Dendritic cell treated with granulocyte-macrophage colony-stimulating factor and Interleukin-4, amounts not matched to agents 40 ng/mL and 50 ng/mL, for 4 days (primary cell): ENCODE results near the gene CCDC184.

ENCODE experiments used
- H3K27ac Mint-ChIP-seq: one replicate; pipeline ENCODE4 v1.8.0; 2022; ENCODE audit warnings: mild to moderate bottlenecking, mixed read lengths
- H3K27me3 Mint-ChIP-seq: one replicate; pipeline ENCODE4 v1.8.0; 2022; ENCODE audit warnings: mild to moderate bottlenecking, mixed read lengths
- H3K36me3 Mint-ChIP-seq: one replicate; pipeline ENCODE4 v1.8.0; 2022; ENCODE audit warnings: low read depth, mixed read lengths
- H3K4me1 Mint-ChIP-seq: one replicate; pipeline ENCODE4 v1.8.0; 2022; ENCODE audit warnings: low read depth, mixed read lengths
- H3K4me3 Mint-ChIP-seq: one replicate; pipeline ENCODE4 v1.8.0; 2022; ENCODE audit warnings: mild to moderate bottlenecking, moderate library complexity, mixed read lengths
- H3K9me3 Mint-ChIP-seq: one replicate; pipeline ENCODE4 v1.8.0; 2022; ENCODE audit warnings: mixed read lengths
- intact Hi-C: fragments of 100-400 bp; cut with micrococcal nuclease; formaldehyde crosslinking; loops from one replicate; pipeline ENCODE4 v1.15.0; 2022

The CCDC184 gene

GRCh38 chr12:48185181-48185919 lies 1.9 kb downstream of the CCDC184 start:
- Mint-ChIP-seq H3K27ac (no peak overlapping the region), H3K4me1 (peaks cover 18% of the 10 kb centered on the region), H3K9me3 (no peaks in the 10 kb centered on the region), H3K4me3 (no peak overlapping the region), H3K27me3 (peaks cover 67% of the 10 kb centered on the region), H3K36me3 (no peaks in the 10 kb centered on the region)
- intact Hi-C loops, result loop anchor here (5.0 kb wide), 1 partner anchor 267 kb away; no protein-coding TSS in a partner anchor

GRCh38 chr12:48187916-48188695 lies 4.7 kb downstream of the CCDC184 start:
- Mint-ChIP-seq H3K36me3 (no peaks in the 10 kb centered on the region), H3K9me3 (no peaks in the 10 kb centered on the region), H3K4me1 (peaks cover 13% of the 10 kb centered on the region), H3K27ac (no peak overlapping the region), H3K4me3 (no peak overlapping the region), H3K27me3 (peaks cover 48% of the 10 kb centered on the region)
- intact Hi-C loops, result loop anchor here (5.0 kb wide), 1 partner anchor 264 kb away; no protein-coding TSS in a partner anchor

GRCh38 chr12:48189331-48190125 lies 6.1 kb downstream of the CCDC184 start:
- Mint-ChIP-seq H3K4me1 (peaks cover 3% of the 10 kb centered on the region), H3K4me3 (no peak overlapping the region), H3K27me3 (peaks cover 40% of the 10 kb centered on the region), H3K36me3 (no peaks in the 10 kb centered on the region), H3K9me3 (no peaks in the 10 kb centered on the region), H3K27ac (no peak overlapping the region)
- intact Hi-C loops, result loop anchor here (5.0 kb wide), 1 partner anchor 263 kb away; no protein-coding TSS in a partner anchor

- H3K9me3 Mint-ChIP-seq, result no peaks in the 10 kb centered on the region
- peaks cover 28% of the 10 kb centered on the region for H3K27me3 Mint-ChIP-seq
- H3K4me3 Mint-ChIP-seq, result no peak overlapping the region
- no peak overlapping the region for H3K27ac Mint-ChIP-seq
- no peaks in the 10 kb centered on the region for H3K36me3 Mint-ChIP-seq
- no peaks in the 10 kb centered on the region for H3K4me1 Mint-ChIP-seq
- intact Hi-C loops, result no loop called here
Observed at GRCh38 chr12:48191096-48191495, 7.7 kb downstream of the CCDC184 start.

DNA sequence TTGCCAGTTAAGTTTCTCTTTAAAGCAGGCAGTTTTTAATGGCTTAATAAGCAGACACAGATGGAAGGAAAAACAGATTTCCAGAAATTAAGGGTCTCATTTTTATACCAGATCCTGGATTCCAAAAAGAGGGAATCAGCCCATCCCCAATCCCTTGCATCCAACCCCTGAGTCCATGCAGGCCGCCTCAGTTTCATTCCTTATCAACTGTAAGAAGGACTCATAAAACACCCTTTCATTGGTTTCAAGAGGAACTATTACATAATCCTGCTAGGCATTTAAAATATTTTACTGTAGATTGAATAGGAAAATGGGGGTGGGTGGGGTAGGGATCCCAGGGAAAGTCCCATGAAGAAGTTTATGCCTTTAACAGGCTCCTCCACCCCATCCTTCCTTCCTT lies 9.4 kb downstream of the CCDC184 start:
- intact Hi-C loops, result no loop called here
- H3K27ac Mint-ChIP-seq, result no peak overlapping the region
- peaks cover 21% of the 10 kb centered on the region for H3K27me3 Mint-ChIP-seq
- peaks cover 5% of the 10 kb centered on the region for H3K36me3 Mint-ChIP-seq
- H3K4me1 Mint-ChIP-seq, result peaks cover 6% of the 10 kb centered on the region
- no peaks in the 10 kb centered on the region for H3K9me3 Mint-ChIP-seq
- no peak overlapping the region for H3K4me3 Mint-ChIP-seq

- no peak overlapping the region for H3K4me3 Mint-ChIP-seq
- H3K9me3 Mint-ChIP-seq, result no peaks in the 10 kb centered on the region
- H3K4me1 Mint-ChIP-seq, result peaks cover 6% of the 10 kb centered on the region
- no peak overlapping the region for H3K27ac Mint-ChIP-seq
- peaks cover 11% of the 10 kb centered on the region for H3K36me3 Mint-ChIP-seq
- intact Hi-C loops, result no loop called here
- H3K27me3 Mint-ChIP-seq, result peaks cover 15% of the 10 kb centered on the region
Observed at GRCh38 chr12:48193623-48194022, 10.2 kb downstream of the CCDC184 start.

DNA sequence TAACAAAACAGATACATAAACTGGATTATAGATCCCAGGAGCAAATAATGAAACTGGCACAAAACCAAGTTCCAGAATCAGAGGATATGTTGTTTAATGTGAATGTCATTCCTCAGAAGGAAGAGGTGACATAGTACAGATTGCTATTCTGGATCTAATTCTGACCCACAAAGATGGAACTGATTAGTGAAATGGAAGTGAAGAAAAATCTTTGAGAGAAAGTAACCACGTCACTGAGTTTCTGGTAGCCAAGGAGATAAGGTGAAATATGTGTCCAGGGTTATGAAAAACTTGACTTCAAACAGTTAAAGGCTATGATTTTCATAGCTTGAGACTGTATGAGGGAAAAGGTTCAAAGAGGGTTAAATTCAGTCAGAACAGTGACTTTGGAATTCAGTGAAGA lies 11.4 kb downstream of the CCDC184 start:
- Mint-ChIP-seq H3K9me3 (no peaks in the 10 kb centered on the region), H3K27ac (no peak overlapping the region), H3K4me1 (peaks cover 14% of the 10 kb centered on the region), H3K4me3 (no peak overlapping the region), H3K36me3 (peaks cover 11% of the 10 kb centered on the region), H3K27me3 (peaks cover 15% of the 10 kb centered on the region)
- intact Hi-C loops, result loop anchor here (5.0 kb wide), 1 partner anchor 143 kb away; no protein-coding TSS in a partner anchor

GRCh38 chr12:48197549-48197970 lies 14.1 kb downstream of the CCDC184 start:
- H3K27me3 Mint-ChIP-seq, result peaks cover 8% of the 10 kb centered on the region
- H3K9me3 Mint-ChIP-seq, result peaks cover 1% of the 10 kb centered on the region
- peak overlapping the region; percentile 99 for H3K27ac Mint-ChIP-seq
- intact Hi-C loops, result loop anchor here (5.0 kb wide), 1 partner anchor 140 kb away; no protein-coding TSS in a partner anchor
- peaks cover 38% of the 10 kb centered on the region for H3K4me1 Mint-ChIP-seq
- H3K4me3 Mint-ChIP-seq, result peak overlapping the region; percentile 87
- peaks cover 31% of the 10 kb centered on the region for H3K36me3 Mint-ChIP-seq

- Mint-ChIP-seq H3K4me1 (peaks cover 38% of the 10 kb centered on the region), H3K36me3 (peaks cover 31% of the 10 kb centered on the region), H3K4me3 (peak overlapping the region; percentile 87), H3K27me3 (peaks cover 8% of the 10 kb centered on the region), H3K27ac (peak overlapping the region; percentile 99), H3K9me3 (peaks cover 7% of the 10 kb centered on the region)
- intact Hi-C loops, result loop anchor here (2.0 to 5.0 kb wide), 2 partner anchors 139 to 153 kb away; partner anchors contain the start of gene ZNF641
Observed at GRCh38 chr12:48197971-48198671, 14.7 kb downstream of the CCDC184 start.

DNA sequence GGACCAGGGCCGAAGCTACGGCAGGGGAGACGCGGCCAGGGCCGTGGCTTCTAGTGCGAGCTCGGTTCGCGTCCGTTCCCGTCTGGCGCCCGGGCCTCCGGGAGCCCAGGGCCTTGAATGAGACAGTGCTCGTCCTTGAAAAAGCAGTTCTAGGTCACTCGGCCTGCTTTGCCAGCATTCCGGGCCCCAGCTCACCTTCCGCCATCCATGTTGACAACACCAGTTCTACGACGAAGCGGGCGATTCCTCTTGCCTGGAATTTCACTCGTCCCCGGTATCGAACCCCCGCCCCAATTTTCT lies 15.2 kb downstream of the CCDC184 start:
- Mint-ChIP-seq H3K9me3 (peaks cover 12% of the 10 kb centered on the region), H3K36me3 (peaks cover 31% of the 10 kb centered on the region), H3K27me3 (peaks cover 8% of the 10 kb centered on the region), H3K4me1 (peaks cover 38% of the 10 kb centered on the region), H3K27ac (peak overlapping the region; percentile 99), H3K4me3 (peak overlapping the region; percentile 87)
- intact Hi-C loops, result loop anchor here (2.0 to 5.0 kb wide), 2 partner anchors 139 to 152 kb away; partner anchors contain the start of gene ZNF641

DNA sequence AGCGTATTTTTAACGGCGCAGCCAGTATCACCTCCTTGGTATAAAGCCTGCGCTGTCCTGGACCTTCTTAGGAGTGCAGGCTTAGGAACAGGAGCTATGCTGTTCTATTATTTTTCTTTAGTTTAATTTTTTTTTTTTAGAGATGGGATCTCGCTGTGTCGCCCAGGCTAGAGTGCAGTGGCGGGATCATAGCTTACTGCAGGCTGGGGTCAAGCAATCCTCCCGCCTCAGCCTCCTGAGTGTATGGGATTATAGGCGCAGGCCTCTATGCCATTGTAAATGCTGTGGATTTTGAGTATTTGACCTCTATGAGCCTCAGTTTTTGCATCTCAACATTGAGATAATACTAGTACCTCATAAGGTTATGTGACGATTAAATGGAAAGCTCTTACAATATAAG lies 15.5 kb downstream of the CCDC184 start:
- peak overlapping the region; percentile 99 for H3K27ac Mint-ChIP-seq
- H3K36me3 Mint-ChIP-seq, result peaks cover 31% of the 10 kb centered on the region
- peak overlapping the region; percentile 87 for H3K4me3 Mint-ChIP-seq
- peaks cover 8% of the 10 kb centered on the region for H3K27me3 Mint-ChIP-seq
- H3K9me3 Mint-ChIP-seq, result peaks cover 14% of the 10 kb centered on the region
- intact Hi-C loops, result loop anchor here (2.0 to 5.0 kb wide), 2 partner anchors 138 to 152 kb away; partner anchors contain the start of gene ZNF641
- peaks cover 38% of the 10 kb centered on the region for H3K4me1 Mint-ChIP-seq

DNA sequence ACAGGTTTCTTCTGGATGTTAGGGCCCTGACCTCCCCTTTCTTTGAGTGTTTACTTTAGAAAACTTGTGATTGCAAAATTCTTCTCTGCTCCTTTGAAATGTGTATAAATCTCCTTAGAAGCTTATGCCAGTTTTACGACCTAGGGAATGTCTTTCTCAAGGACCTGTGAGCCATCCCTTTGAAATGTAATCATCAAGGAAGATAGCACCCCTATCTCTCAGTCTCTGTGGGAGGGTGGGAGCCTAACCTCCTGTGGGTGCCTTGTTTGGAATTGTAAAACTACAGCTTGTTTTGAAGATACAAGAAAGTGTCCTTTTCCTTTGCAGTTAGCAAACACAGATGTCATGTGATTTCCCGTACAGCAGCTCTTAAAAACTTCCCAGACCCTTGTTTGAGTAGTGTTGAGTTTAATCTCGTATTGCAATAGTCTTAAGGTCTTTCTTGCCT lies 16.4 kb downstream of the CCDC184 start:
- Mint-ChIP-seq H3K4me3 (peak overlapping the region; percentile 87), H3K27me3 (peaks cover 3% of the 10 kb centered on the region), H3K36me3 (peaks cover 38% of the 10 kb centered on the region), H3K27ac (peak overlapping the region; percentile 99), H3K4me1 (peaks cover 38% of the 10 kb centered on the region), H3K9me3 (peaks cover 22% of the 10 kb centered on the region)
- intact Hi-C loops, result loop anchor here (2.0 to 5.0 kb wide), 2 partner anchors 138 to 151 kb away; partner anchors contain the start of gene ZNF641

DNA sequence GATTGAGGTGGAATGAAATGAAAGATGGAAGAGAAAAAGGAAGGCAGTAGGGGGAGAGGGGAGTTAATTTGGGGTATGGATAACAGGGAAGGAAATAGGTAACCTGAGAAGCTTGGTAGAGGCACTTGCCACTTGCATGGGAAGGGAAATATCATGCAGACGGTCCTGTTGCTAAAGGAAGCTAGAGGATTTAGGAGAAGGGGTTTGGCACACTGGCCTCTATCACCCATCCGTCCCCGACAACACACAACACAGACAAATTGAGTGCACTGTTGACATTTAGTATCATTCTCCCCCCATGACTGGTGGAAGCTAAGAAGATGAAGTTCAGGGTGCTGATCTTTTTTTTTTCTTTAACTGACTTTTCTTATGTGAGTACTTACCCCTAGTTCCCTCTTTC lies 17.6 kb downstream of the CCDC184 start:
- Mint-ChIP-seq H3K4me1 (peaks cover 38% of the 10 kb centered on the region), H3K27ac (no peak overlapping the region), H3K36me3 (peaks cover 49% of the 10 kb centered on the region), H3K27me3 (no peaks in the 10 kb centered on the region), H3K9me3 (peaks cover 26% of the 10 kb centered on the region), H3K4me3 (peak overlapping the region; percentile 19)
- intact Hi-C loops, result no loop called here
